VCaP (cell line): Measurements from ENCODE around the gene THOP1.

Experiments
- H3K27ac ChIP-seq: fragments of 450-650 bp; 2 replicates; pipeline ENCODE4 v1.5.1; 2017
- TF ChIP-seq, protein P1 (sequence below): fragments of 450-650 bp; conservative IDR thresholded peaks from 2 replicates; pipeline ENCODE4 v1.5.1; 2017; ENCODE audit warnings: mild to moderate bottlenecking, moderate library complexity

THOP1 gene

DNA sequence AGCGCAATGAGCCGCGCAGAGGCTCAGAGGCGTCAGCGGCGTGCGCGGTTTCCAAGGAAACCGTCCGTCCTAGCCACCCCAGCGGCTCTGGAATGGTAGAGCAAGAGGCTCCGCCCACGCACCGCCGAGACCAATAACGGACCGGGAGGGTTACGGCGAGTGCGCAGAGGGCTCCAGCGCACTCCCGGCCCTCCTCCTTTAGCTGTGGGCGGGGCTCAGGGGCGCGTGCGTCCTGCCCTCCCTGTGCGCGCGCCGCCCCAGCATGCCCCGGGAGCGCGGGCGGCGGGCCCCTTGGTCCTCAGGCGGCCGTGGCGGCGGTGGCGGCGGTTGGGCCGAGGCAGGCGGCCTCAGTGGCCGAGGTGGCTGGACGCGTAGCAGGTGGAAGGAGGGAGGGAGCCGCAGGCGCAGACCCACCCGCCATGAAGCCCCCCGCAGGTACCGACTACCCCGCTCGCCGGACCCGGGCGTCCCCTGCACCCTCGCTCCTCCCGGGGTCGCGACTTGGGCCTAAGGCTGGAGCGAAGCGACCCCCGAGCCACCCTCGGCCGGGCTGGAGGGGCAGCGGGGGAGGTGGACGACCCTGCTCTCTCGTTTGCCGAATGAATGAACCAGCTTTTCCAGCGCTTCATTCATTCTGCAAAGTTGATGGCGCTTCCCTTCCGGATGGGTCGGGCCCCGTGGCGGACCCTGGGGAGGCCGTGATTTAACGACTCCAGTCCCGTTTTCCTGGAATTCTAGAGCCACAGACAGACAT, at the start of gene THOP1:
Gene THOP1, plus strand, starts transcription at position 260 of the 754 bp plus-strand sequence. Its CDS starts 160 bp downstream, at position 420.
- H3K27ac ChIP-seq = peak within 1 kb of the TSS; percentile 83
- TF ChIP-seq, protein P1, sequence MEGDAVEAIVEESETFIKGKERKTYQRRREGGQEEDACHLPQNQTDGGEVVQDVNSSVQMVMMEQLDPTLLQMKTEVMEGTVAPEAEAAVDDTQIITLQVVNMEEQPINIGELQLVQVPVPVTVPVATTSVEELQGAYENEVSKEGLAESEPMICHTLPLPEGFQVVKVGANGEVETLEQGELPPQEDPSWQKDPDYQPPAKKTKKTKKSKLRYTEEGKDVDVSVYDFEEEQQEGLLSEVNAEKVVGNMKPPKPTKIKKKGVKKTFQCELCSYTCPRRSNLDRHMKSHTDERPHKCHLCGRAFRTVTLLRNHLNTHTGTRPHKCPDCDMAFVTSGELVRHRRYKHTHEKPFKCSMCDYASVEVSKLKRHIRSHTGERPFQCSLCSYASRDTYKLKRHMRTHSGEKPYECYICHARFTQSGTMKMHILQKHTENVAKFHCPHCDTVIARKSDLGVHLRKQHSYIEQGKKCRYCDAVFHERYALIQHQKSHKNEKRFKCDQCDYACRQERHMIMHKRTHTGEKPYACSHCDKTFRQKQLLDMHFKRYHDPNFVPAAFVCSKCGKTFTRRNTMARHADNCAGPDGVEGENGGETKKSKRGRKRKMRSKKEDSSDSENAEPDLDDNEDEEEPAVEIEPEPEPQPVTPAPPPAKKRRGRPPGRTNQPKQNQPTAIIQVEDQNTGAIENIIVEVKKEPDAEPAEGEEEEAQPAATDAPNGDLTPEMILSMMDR = no peak

DNA sequence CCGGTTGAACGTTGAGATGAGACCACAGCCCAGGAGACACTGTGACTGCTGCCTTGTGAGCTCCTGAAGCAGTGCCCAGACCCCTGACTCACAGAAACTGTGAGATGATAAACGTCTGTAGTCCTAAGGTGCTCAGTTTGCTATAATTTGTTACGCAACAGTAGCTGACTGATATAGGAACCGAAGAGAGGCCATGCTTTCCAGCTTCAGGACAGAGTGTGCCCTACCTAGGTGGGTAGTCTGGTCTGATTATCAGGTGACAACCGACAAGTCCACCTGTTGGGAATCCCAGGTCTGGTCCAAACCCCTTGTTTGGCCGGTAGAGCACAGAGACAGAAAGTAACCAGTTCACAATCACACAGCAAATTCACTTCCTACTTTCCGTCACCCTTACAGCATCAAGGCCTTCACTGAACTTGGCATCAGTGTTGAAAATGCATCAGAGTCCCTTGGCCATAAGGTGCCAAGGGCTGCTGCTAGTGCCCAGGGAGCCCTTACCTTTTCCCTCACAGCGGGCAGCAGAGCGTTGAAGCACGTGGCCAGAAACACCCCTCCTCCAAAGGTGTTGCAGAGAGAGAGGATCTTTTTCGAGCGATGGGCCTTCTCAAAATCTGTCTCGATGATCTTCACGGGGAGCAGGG, 48.6 kb upstream of the THOP1 start:
- no peak overlapping the region for H3K27ac ChIP-seq

DNA sequence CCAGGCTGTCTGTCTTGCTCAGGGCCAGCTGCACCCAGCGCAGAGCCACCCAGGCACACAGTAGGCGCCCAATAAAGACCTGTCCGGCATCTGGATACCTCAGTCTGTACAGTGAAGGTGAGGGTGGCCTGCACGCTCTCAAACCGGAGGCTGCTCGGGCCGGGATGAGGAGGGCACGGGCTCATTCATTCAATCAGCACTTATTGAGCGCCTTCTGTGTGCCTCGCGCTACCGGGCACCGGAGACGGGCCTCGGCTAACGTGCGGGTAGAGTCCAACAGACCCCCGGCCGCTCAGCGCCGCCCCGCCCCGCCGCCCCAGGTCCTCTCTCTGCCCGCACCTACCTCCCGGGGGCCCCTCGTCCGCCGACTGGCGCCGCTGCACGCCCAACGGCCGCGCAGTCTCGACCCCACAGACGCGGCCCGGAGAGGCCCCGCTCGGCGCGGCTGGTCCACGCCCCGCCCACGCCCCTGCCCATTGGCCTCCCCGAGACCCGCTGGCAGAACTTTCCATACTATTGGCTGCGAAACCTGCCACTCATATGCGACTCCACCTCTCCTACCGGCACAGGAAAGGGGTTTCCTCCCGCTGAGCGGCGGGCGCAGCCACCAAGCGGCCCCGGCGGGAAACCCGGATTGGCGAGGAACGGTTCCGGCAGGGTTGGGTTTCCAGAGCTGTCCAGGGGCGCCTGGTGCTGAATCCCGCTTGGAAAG, 45.5 kb upstream of the THOP1 start, which contains the start of gene SLC39A3:
Gene SLC39A3, minus strand, starts transcription at position 416 of the 712 bp plus-strand sequence. CDS start 2,760 bp downstream, outside the sequence.
- TF ChIP-seq, protein P1 = no peak
- H3K27ac ChIP-seq = peak within 1 kb of the TSS; percentile 65

More for the DNA sequence above, 48.6 kb upstream of the THOP1 start:
- TF ChIP-seq, protein P1 = no peak

DNA sequence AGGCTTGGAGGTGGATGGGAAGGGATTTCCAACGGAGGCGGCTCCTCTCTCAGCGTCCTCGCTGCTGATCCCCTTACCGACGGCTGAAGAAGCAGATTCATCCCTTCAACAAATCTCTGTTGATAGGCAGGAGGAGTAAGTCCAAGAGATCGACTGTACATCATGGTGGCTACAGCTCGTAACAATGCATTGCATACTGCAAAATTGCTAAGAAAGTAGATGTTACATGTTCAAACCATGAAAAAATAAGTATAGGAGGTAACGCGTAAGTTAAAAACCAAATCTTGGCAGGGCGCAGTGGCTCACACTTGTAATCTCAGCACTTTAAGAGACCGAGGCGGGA, 45.0 kb upstream of the THOP1 start:
- H3K27ac ChIP-seq = peak overlapping the region; percentile 65
- TF ChIP-seq, protein P1 = no peak

DNA sequence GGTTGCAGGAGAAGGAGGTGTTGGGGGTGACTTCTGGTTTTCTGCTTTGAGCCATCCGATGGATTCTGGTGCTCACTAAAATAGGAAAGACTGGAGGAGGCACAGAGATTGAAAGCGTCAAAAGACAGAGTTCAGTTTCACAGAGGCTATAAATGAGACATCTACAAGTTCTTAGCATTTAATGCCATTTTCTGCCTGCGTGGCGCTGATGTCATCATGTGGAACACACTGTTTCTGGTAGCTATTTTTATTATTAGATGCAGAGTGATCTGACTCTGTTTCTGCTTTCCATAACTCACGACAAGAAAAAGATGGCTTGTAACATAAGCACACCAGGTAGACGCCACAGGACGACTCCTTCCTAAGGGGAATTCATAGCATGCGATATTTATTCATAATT, 42.2 kb upstream of the THOP1 start:
- TF ChIP-seq, protein P1 = no peak
- H3K27ac ChIP-seq = no peak overlapping the region

DNA sequence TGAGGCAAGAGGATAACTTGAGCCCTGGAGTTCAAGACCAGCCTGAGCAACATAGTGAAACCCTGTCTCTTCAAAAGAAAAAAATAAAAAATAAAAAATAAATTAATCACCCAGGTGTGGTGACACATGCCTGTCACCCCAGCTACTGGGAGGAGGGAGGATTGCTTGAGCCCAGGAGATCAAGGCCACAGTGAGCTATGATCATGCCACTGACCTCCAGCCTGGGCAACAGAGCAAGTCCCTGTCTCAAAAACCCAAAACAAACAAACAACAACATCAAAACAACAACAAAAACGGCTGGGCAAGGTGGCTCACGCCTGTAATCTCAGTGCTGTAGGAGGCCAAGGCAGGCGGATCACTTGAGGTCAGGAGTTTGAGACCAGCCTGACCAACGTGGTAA, 41.2 kb upstream of the THOP1 start:
- TF ChIP-seq, protein P1 = no peak
- no peak overlapping the region for H3K27ac ChIP-seq

DNA sequence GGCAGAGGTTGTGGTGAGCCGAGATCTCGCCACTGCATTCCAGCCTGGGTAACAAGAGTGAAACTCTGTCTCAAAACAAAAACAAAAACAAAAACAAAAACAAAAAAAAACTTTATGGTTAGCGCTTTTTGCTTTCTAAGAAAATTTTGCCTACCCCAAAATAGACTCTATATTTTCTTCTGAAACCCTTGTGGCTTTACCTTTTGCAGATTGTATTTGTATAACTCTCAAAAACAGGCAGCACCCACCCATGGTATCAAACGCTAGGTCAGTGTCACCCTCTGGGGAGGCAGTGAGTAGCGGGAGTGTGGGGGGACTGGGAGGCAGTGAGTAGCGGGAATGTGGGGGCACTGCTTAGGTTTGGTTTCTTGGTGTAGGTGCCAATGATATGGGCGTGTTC, 38.0 kb upstream of the THOP1 start:
- TF ChIP-seq, protein P1 = no peak
- no peak overlapping the region for H3K27ac ChIP-seq
